NCI-H2029 (cell line): Measurements from ENCODE around the gene KAZN.

ENCODE experiments used
- DNase-seq: peaks from one replicate; lab custom pipeline; 2025; lab: John Stamatoyannopoulos, UW

KAZN gene

GRCh38 chr1:14887044-14887566 lies 288.6 kb downstream of the KAZN start:
- no peak for DNase-seq

- DNase-seq: no peak
Measured at GRCh38 chr1:14887764-14888350, 289.4 kb downstream of the KAZN start.

GRCh38 chr1:14888374-14888773 lies 289.9 kb downstream of the KAZN start:
- DNase-seq: no peak

GRCh38 chr1:14889825-14890440 lies 291.4 kb downstream of the KAZN start:
- DNase-seq: no peak

GRCh38 chr1:14891991-14892390 lies 293.5 kb downstream of the KAZN start:
- DNase-seq: no peak

- no peak for DNase-seq
Measured at GRCh38 chr1:14894811-14895560, 296.5 kb downstream of the KAZN start.

- DNase-seq: no peak
Measured at GRCh38 chr1:14895727-14896126, 297.2 kb downstream of the KAZN start.

- no peak for DNase-seq
Measured at GRCh38 chr1:14896381-14897079, 298.0 kb downstream of the KAZN start.

GRCh38 chr1:14897080-14897449 lies 298.6 kb downstream of the KAZN start:
- DNase-seq: no peak

GRCh38 chr1:14897547-14897946 lies 299.1 kb downstream of the KAZN start:
- no peak for DNase-seq

GRCh38 chr1:14897997-14898645 lies 299.6 kb downstream of the KAZN start:
- no peak for DNase-seq

- DNase-seq: no peak
Measured at GRCh38 chr1:14899686-14900085, 301.2 kb downstream of the KAZN start.

- no peak for DNase-seq
Measured at GRCh38 chr1:14901371-14901954, 303.0 kb downstream of the KAZN start.

- DNase-seq: no peak
Measured at GRCh38 chr1:14903922-14904321, 305.4 kb downstream of the KAZN start.

GRCh38 chr1:14906665-14907064 lies 308.2 kb downstream of the KAZN start:
- no peak for DNase-seq

- DNase-seq: no peak
Measured at GRCh38 chr1:14907416-14907815, 308.9 kb downstream of the KAZN start.

- DNase-seq: no peak
Measured at GRCh38 chr1:14909273-14909672, 310.8 kb downstream of the KAZN start.

GRCh38 chr1:14909920-14910460 lies 311.5 kb downstream of the KAZN start:
- no peak for DNase-seq

GRCh38 chr1:14910984-14911721 lies 312.7 kb downstream of the KAZN start:
- DNase-seq: no peak

GRCh38 chr1:14912839-14913481 lies 314.5 kb downstream of the KAZN start:
- no peak for DNase-seq
